BJ (cell line): Measurements from ENCODE around the gene NELL1. TPM values are rescaled to one million over a fixed set of nuclear protein-coding genes. Genes with fewer than 3 reads are reported as not detected.

ENCODE experiments used
- CTCF ChIA-PET: fragments of 350-600 bp; formaldehyde crosslinking; extraction: SDS; loops from one replicate; lab custom pipeline; 2021; ENCODE audit warnings: antibody characterized with exemption, inconsistent platforms; lab: Yijun Ruan, JAX
- POLR2A ChIA-PET: fragments of 300-600 bp; sonication (Branson Sonifier 250); formaldehyde crosslinking; extraction: SDS; loops from one replicate; lab custom pipeline; 2021; ENCODE audit warnings: antibody characterized with exemption; lab: Charles Lee
- DNase-seq: peaks from one replicate; pipeline ENCODE4 v3.0.0-alpha.2; 2011; ENCODE audit warnings: low read depth
- H3K27me3 ChIP-seq: 2 replicates; pipeline ENCODE4 v1.6.0; 2011; ENCODE audit warnings: low read length; ENCODE audit not compliant: control insufficient read depth, insufficient read depth
- H3K36me3 ChIP-seq: 2 replicates; pipeline ENCODE4 v1.5.1; 2011; ENCODE audit warnings: low read length; ENCODE audit not compliant: control insufficient read depth, insufficient read depth
- H3K4me3 ChIP-seq: 2 replicates; pipeline ENCODE4 v1.5.1; 2011; ENCODE audit warnings: low read depth, mild to moderate bottlenecking, control low read depth, low read length
- polyA plus RNA-seq: library from polyadenylated mRNA; depleted of rRNA; stranded (reverse); fragments of >200 nt; gene quantifications from 2 replicates; pipeline ENCODE4 v1.2.3, GENCODE V29; 2011
- TF ChIP-seq, protein P1 (sequence below): IDR thresholded peaks from 2 replicates; pipeline ENCODE4 v1.5.1; 2011; ENCODE audit warnings: low read depth, mild to moderate bottlenecking, control low read depth, inconsistent platforms, low read length, moderate library complexity; ENCODE audit not compliant: insufficient read depth

NELL1 gene
- polyA plus RNA-seq, 1 experiment, result not detected

DNA sequence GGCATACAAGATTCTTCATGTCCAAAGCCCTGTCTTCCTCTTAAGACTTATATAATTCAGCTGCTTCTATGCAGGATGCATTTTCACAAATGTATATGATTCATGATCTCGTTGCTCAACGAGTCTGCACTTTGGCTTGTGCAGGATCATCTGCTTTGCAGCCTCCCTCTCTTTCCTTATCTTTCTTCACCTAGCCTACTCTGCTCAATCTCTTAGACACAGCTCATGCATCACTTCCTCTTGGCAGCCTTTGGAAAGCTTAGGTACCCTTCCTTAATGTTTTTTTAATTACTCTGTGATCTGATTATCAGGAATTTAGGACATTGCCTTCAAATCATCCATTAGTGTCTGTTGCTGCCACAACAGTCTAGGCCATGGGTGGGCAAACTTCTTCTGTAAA, 673.8 kb downstream of the NELL1 start:
- POLR2A ChIA-PET, result no interaction called here
- DNase-seq, result no peak
- H3K27me3 ChIP-seq, result no peaks in the 10 kb centered on the region
- H3K36me3 ChIP-seq, result no peaks in the 10 kb centered on the region
- CTCF ChIA-PET, result interaction anchor here (0.6 kb wide), 1 partner anchor 40 kb away, joined by 3 read pairs; no protein-coding TSS in a partner anchor
- TF ChIP-seq, protein P1, sequence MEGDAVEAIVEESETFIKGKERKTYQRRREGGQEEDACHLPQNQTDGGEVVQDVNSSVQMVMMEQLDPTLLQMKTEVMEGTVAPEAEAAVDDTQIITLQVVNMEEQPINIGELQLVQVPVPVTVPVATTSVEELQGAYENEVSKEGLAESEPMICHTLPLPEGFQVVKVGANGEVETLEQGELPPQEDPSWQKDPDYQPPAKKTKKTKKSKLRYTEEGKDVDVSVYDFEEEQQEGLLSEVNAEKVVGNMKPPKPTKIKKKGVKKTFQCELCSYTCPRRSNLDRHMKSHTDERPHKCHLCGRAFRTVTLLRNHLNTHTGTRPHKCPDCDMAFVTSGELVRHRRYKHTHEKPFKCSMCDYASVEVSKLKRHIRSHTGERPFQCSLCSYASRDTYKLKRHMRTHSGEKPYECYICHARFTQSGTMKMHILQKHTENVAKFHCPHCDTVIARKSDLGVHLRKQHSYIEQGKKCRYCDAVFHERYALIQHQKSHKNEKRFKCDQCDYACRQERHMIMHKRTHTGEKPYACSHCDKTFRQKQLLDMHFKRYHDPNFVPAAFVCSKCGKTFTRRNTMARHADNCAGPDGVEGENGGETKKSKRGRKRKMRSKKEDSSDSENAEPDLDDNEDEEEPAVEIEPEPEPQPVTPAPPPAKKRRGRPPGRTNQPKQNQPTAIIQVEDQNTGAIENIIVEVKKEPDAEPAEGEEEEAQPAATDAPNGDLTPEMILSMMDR, result no peak
- no peak overlapping the region for H3K4me3 ChIP-seq

DNA sequence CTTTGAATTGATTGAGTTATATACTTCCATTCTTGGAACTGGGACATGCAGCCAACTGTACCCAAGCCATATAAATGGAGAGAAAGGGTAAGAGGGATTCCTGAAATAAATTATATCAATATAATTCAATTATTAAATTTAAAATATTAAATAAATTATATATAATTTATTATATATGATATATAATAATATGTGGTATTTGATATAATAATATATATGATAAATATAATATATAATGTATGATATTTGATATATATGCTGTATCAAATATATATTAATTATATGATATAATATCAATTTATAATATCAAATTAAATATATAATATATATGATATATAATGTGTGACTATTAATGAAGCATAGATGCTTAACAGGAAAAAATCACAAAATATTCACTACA, 677.0 kb downstream of the NELL1 start:
- ChIA-PET CTCF (no interaction called here), POLR2A (no interaction called here)
- H3K36me3 ChIP-seq, result no peaks in the 10 kb centered on the region
- no peaks in the 10 kb centered on the region for H3K27me3 ChIP-seq
- no peak for DNase-seq
- TF ChIP-seq, protein P1, result no peak
- H3K4me3 ChIP-seq, result no peak overlapping the region

DNA sequence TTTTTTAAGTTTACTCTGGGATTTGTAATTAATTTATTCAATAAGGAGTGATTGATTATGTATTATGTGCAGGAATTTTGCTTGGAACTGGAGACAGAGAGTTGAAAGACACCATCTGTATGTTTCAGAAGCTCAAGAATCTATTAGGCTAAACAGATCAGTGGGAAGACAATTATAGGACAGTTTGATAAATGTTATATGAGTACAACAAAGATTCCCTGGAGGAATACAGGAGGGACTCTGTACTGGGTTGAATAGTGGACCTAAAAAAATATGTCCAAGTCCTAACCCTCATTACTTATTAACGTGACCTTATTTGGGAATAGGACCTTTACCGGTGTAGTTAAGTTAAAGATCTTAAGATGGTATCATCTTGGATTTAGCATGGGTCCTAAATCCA, 681.2 kb downstream of the NELL1 start:
- Histone ChIP-seq H3K4me3 (no peak overlapping the region), H3K36me3 (no peaks in the 10 kb centered on the region), H3K27me3 (no peaks in the 10 kb centered on the region)
- POLR2A ChIA-PET, result no interaction called here
- CTCF ChIA-PET, result no interaction called here
- DNase-seq, result no peak
- TF ChIP-seq, protein P1, result no peak

DNA sequence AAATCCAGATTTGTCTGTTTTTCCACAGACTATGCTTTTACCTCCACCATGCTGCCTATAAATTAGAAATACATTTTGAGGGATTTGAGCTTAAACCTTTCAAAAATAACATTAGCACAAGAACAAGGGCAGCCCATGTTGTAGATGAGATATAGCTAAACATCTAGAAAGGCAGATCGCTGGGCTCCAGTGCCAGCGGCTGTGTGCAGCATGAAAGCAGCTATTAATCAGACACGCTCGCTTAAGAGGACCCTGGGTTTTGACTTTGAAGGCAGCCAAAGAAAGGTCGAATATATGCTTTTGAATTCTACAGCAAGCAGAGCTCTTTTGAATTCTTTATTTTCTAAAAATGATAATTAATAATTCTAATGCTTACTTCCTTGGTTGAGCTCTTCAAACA, 684.0 kb downstream of the NELL1 start:
- CTCF ChIA-PET, result no interaction called here
- TF ChIP-seq, protein P1, result no peak
- POLR2A ChIA-PET, result no interaction called here
- DNase-seq, result no peak
- Histone ChIP-seq H3K4me3 (no peak overlapping the region), H3K27me3 (no peaks in the 10 kb centered on the region), H3K36me3 (no peaks in the 10 kb centered on the region)

DNA sequence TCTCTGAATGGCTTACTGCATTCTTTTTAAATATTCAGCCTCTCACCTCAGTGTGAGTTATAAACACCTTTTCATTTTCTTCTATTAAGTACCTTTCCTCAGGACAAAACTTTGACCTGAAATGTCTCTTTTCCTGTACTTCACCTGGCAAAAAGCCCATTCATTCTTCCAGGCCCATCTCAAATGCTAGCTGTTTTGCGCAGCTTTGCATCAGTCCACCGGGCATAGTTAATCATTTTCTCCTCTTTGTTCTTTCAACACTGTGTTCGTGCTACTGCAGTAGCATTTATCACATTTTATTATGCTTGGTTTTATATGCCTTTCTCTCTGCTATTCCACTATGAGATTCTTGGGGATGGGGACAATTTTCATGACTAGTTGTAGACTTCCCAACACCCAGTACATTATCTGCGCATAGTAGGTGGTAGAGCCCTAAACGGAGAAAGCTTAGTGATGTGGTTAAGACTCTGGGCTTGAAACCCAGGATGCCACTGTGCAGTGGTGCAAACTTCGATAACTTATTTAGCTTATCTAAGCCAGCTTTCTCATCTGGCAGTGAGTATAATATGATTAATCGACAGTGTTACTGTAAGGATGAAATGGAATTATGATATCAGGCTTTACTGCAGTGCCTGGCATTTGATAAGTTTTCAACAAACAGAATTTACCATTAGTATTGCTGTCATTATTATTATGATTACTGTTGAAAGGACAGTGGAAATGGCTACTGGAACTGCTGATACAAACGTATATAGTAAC, 695.7 kb downstream of the NELL1 start:
- TF ChIP-seq, protein P1, result no peak
- POLR2A ChIA-PET, result no interaction called here
- no peak for DNase-seq
- Histone ChIP-seq H3K36me3 (no peaks in the 10 kb centered on the region), H3K4me3 (no peak overlapping the region), H3K27me3 (no peaks in the 10 kb centered on the region)
- CTCF ChIA-PET, result no interaction called here
